H1 (cell line): ENCODE measurements around the gene TDRD12. TPM values are rescaled to one million over a fixed set of nuclear protein-coding genes. Genes with fewer than 3 reads are reported as not detected.

Experiments
- CTCF ChIA-PET: fragments of 300-600 bp; sonication (Branson Sonifier 250); formaldehyde crosslinking; loops from one replicate; lab custom pipeline; 2021; ENCODE audit not compliant: partially characterized antibody; lab: Charles Lee
- POLR2A ChIA-PET: fragments of 300-600 bp; sonication (Branson Sonifier 250); formaldehyde crosslinking; loops from one replicate; lab custom pipeline; 2021; ENCODE audit warnings: inconsistent platforms; ENCODE audit not compliant: partially characterized antibody; lab: Charles Lee
- DNase-seq, 2 experiments: peaks; one replicate each; pipeline versions ENCODE4 v3.0.0 to v3.0.0-alpha.2; 2010 to 2022; ENCODE audit warnings: low spot score in 2 of 2, low read depth in 1 of 2, mixed read lengths in 1 of 2
- FAIRE-seq: peaks from 2 replicates; lab custom pipeline; 2011; peaks lifted over from hg19 to GRCh38; lab: Jason Lieb, UNC
- H2AFZ ChIP-seq: 2 replicates; pipeline ENCODE4 v1.8.1; 2012; ENCODE audit warnings: low read length, inconsistent platforms
- H2AK5ac ChIP-seq: 2 replicates; pipeline ENCODE4 v1.6.1; 2013; ENCODE audit warnings: low read depth, low read length
- H2BK120ac ChIP-seq: replicated peaks from 2 replicates; pipeline ENCODE3; 2013; ENCODE audit warnings: low read depth, low read length, inconsistent platforms
- H2BK12ac ChIP-seq: 2 replicates; pipeline ENCODE4 v1.6.1; 2013; ENCODE audit warnings: low read depth, low read length
- H2BK15ac ChIP-seq: 2 replicates; pipeline ENCODE4 v1.6.1; 2013; ENCODE audit warnings: low read length
- H2BK20ac ChIP-seq: 2 replicates; pipeline ENCODE4 v1.6.1; 2013; ENCODE audit warnings: low read length
- H2BK5ac ChIP-seq: 2 replicates; pipeline ENCODE4 v1.6.1; 2013; ENCODE audit warnings: low read depth, low read length
- H3K14ac ChIP-seq: 2 replicates; pipeline ENCODE4 v1.6.1; 2013; ENCODE audit warnings: inconsistent platforms; ENCODE audit not compliant: insufficient read length
- H3K18ac ChIP-seq: 2 replicates; pipeline ENCODE4 v1.6.1; 2013; ENCODE audit warnings: low read length; ENCODE audit errors: extremely low read depth
- H3K23ac ChIP-seq: 2 replicates; pipeline ENCODE4 v1.6.1; 2013; ENCODE audit warnings: inconsistent platforms; ENCODE audit not compliant: insufficient read length
- H3K23me2 ChIP-seq: 2 replicates; pipeline ENCODE4 v1.6.1; 2013; ENCODE audit warnings: low read depth, low read length
- H3K27ac ChIP-seq: 2 replicates; pipeline ENCODE4 v1.6.1; 2011; ENCODE audit warnings: low read depth, low read length, inconsistent platforms
- H3K27me3 ChIP-seq, 4 experiments: replicated peaks in 1 of 4; 1 replicate in 1 of 4; 2 replicates in 3 of 4; pipeline versions ENCODE4 v1.6.1 to v1.8.1; 2011 to 2013; ENCODE audit warnings: low read length in 3 of 4, mild to moderate bottlenecking in 3 of 4, inconsistent platforms in 2 of 4, mixed read lengths in 2 of 4, moderate library complexity in 1 of 4; ENCODE audit not compliant: control insufficient read depth in 3 of 4, insufficient read depth in 3 of 4; ENCODE audit errors: extremely low read depth in 1 of 4
- H3K36me3 ChIP-seq, 4 experiments: 2 replicates each; pipeline versions ENCODE4 v1.6.1 to v1.8.1; 2011 to 2013; ENCODE audit warnings: mild to moderate bottlenecking in 4 of 4, low read length in 3 of 4, moderate library complexity in 2 of 4, control low read depth in 1 of 4, inconsistent platforms in 1 of 4; ENCODE audit not compliant: insufficient read depth in 4 of 4, control insufficient read depth in 2 of 4
- H3K4ac ChIP-seq: replicated peaks from 2 replicates; pipeline ENCODE3; 2013; ENCODE audit warnings: low read length, low read depth, mixed read lengths, inconsistent platforms; ENCODE audit not compliant: insufficient read length
- H3K4me1 ChIP-seq, 4 experiments: replicated peaks in 1 of 4; 1 replicate in 1 of 4; 2 replicates in 3 of 4; pipeline versions ENCODE4 v1.6.1 to v1.8.1; 2011 to 2013; ENCODE audit warnings: low read length in 3 of 4, inconsistent platforms in 2 of 4, mixed read lengths in 1 of 4; ENCODE audit not compliant: insufficient read depth in 4 of 4, control insufficient read depth in 3 of 4
- H3K4me2 ChIP-seq, 2 experiments: 2 replicates each; pipeline versions ENCODE4 v1.6.1 to v1.8.1; 2011 to 2013; ENCODE audit warnings: low read depth in 2 of 2, low read length in 2 of 2, control low read depth in 1 of 2, inconsistent platforms in 1 of 2, mild to moderate bottlenecking in 1 of 2; ENCODE audit not compliant: insufficient read depth in 1 of 2
- H3K4me3 ChIP-seq, 4 experiments: fragments of 200-600, 300-600 bp in 1 of 4; sonication (generic), shearing (Covaris generic), sonication (Bioruptor Twin) in 1 of 4; 2 replicates each; pipeline versions ENCODE4 v1.5.1 to v1.8.1; 2011 to 2016; ENCODE audit warnings: low read length in 4 of 4, low read depth in 3 of 4, control low read depth in 2 of 4, inconsistent platforms in 2 of 4, mild to moderate bottlenecking in 2 of 4, mixed read lengths in 1 of 4, moderate library complexity in 1 of 4; ENCODE audit not compliant: insufficient read depth in 2 of 4; ENCODE audit errors: extremely low read depth in 1 of 4
- H3K56ac ChIP-seq: replicated peaks from 2 replicates; pipeline ENCODE3; 2013; ENCODE audit warnings: low read depth, mild to moderate bottlenecking, mixed read lengths, low read length, inconsistent platforms; ENCODE audit not compliant: insufficient read length
- H3K79me1 ChIP-seq: 2 replicates; pipeline ENCODE4 v1.6.1; 2013; ENCODE audit warnings: low read depth, low read length, control low read depth
- H3K79me2 ChIP-seq, 2 experiments: 2 replicates each; pipeline versions ENCODE4 v1.6.1 to v1.8.1; 2012 to 2013; ENCODE audit warnings: low read length in 2 of 2, mild to moderate bottlenecking in 2 of 2, inconsistent platforms in 1 of 2; ENCODE audit not compliant: insufficient read depth in 2 of 2, control insufficient read depth in 1 of 2
- H3K9ac ChIP-seq, 4 experiments: replicated peaks in 1 of 4; 1 replicate in 1 of 4; 2 replicates in 3 of 4; pipeline versions ENCODE4 v1.6.1 to v1.8.1; 2011 to 2013; ENCODE audit warnings: low read depth in 3 of 4, low read length in 3 of 4, control low read depth in 2 of 4, mild to moderate bottlenecking in 2 of 4, moderate library complexity in 2 of 4, inconsistent platforms in 1 of 4; ENCODE audit errors: extremely low read depth in 1 of 4
- H3K9me3 ChIP-seq, 2 experiments: 2 replicates each; pipeline versions ENCODE4 v1.6.1 to v1.8.1; 2012 to 2013; ENCODE audit warnings: mild to moderate bottlenecking in 2 of 2, moderate library complexity in 2 of 2, control low read depth in 1 of 2, inconsistent platforms in 1 of 2, low read depth in 1 of 2, low read length in 1 of 2, mixed read lengths in 1 of 2; ENCODE audit not compliant: insufficient read depth in 2 of 2
- H4K20me1 ChIP-seq, 2 experiments: replicated peaks in 1 of 2; 2 replicates each; pipeline versions ENCODE3 to v1.8.1; 2011 to 2013; ENCODE audit warnings: inconsistent platforms in 2 of 2, low read length in 2 of 2, mild to moderate bottlenecking in 1 of 2; ENCODE audit not compliant: insufficient read depth in 2 of 2, control insufficient read depth in 1 of 2
- H4K5ac ChIP-seq: 2 replicates; pipeline ENCODE4 v1.6.1; 2013; ENCODE audit warnings: low read length, low read depth, mixed read lengths, inconsistent platforms; ENCODE audit not compliant: insufficient read length
- H4K8ac ChIP-seq: 2 replicates; pipeline ENCODE4 v1.8.0; 2013; ENCODE audit warnings: mild to moderate bottlenecking, moderate library complexity, low read length, inconsistent platforms; ENCODE audit not compliant: insufficient read depth; ENCODE audit errors: extremely low read depth
- H4K91ac ChIP-seq: replicated peaks from 2 replicates; pipeline ENCODE3; 2013; ENCODE audit warnings: low read length, mixed read lengths, inconsistent platforms; ENCODE audit not compliant: insufficient read length
- CHD1 ChIP-seq: IDR thresholded peaks from 2 replicates; pipeline ENCODE4 v1.6.1; 2012; ENCODE audit warnings: low read depth, low read length, improper control_type of control experiment
- GTF2F1 ChIP-seq: IDR thresholded peaks from 2 replicates; pipeline ENCODE4 v1.6.1; 2012; ENCODE audit warnings: low read depth, low read length, improper control_type of control experiment, borderline replicate concordance
- KDM1A ChIP-seq: fragments of 200-600, 300-600 bp; sonication (generic); IDR thresholded peaks from 2 replicates; pipeline ENCODE4 v1.7.1; 2016; ENCODE audit warnings: mild to moderate bottlenecking, low read length, borderline replicate concordance
- RAD21 ChIP-seq, 2 experiments: IDR thresholded peaks in 1 of 2; conservative IDR thresholded peaks in 1 of 2; 2 replicates each; pipeline ENCODE4 v1.6.1; 2011; ENCODE audit warnings: low read depth in 2 of 2, low read length in 2 of 2, improper control_type of control experiment in 1 of 2, inconsistent platforms in 1 of 2, mild to moderate bottlenecking in 1 of 2, moderate library complexity in 1 of 2
- ZNF274 ChIP-seq: IDR thresholded peaks from 2 replicates; pipeline ENCODE4 v1.7.0; 2012; ENCODE audit warnings: low read length, borderline replicate concordance; ENCODE audit errors: extremely low read depth
- WGBS, 2 experiments: shearing (Covaris generic) in 1 of 2; methylation state at CpG; one replicate each; pipeline versions ENCODE4 v1.1.6 to v1.1.7; 2013 to 2015; ENCODE audit warnings: low lambda C conversion rate in 2 of 2, mixed read lengths in 2 of 2, inconsistent platforms in 1 of 2, low coverage in 1 of 2, missing lambda C conversion rate in 1 of 2; ENCODE audit not compliant: insufficient replicate concordance in 2 of 2, insufficient coverage in 1 of 2, insufficient read length in 1 of 2; ENCODE audit errors: extremely low coverage in 1 of 2, missing lambda C conversion rate in 1 of 2; 5-methylcytosine and 5-hydroxymethylcytosine counted together
- polyA plus RNA-seq, 7 experiments: library from polyadenylated mRNA; depleted of rRNA in 3 of 7; stranded (reverse) in 5 of 7; unstranded in 2 of 7; fragments of >200 nt in 5 of 7; fragments of 200-250 nt in 2 of 7; gene quantifications; 1 replicate in 5 of 7; 2 replicates in 1 of 7; 4 replicates in 1 of 7; pipeline versions ENCODE4 v1.2.1 to v1.2.3, GENCODE V29; 2011 to 2013; ENCODE audit warnings: missing spikeins in 2 of 7, mixed read lengths in 2 of 7
- total RNA-seq: library from RNA; stranded (reverse); fragmentation: NEBNext Ultra II Directional; extraction: Animal tissue kit (Norgen Biotek cat#: 25700); gene quantifications from 2 replicates; pipeline ENCODE4 v1.2.1, GENCODE V29; 2021
- TF ChIP-seq, protein P1 (sequence below): IDR thresholded peaks from 2 replicates; pipeline ENCODE4 v1.6.1; 2011; ENCODE audit warnings: low read length, improper control_type of control experiment

The TDRD12 gene
- total and polyA plus RNA-seq, 2 of the 8 experiments (the other 6 are each of a cell fraction or from before 2014, with no cell fraction given) = 0.39 to 0.88 TPM

DNA sequence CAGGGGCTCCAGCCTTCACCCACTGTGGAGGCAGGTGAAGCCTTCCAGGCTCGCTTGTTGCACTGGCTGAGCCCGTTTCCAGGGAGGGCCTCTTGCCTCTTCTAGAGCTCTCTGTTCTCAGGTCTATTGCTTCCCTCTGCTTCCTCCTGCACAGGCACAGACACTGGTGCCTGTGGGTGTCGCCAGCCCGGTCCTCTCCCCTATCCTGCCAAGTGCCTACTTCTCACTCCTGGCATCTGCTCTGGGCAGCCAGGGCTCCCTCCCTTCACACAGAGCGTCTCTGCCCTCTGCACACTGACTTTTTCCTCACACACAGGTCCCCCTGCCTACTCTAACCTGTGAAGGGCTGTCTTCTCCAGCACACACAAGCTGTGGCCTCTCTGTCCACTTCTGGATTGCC is 89.7 kb downstream of the TDRD12 start:
- H3K4me2 ChIP-seq = no peak overlapping the region
- H2AFZ ChIP-seq = no peak overlapping the region
- no peak for DNase-seq

More for the DNA sequence above, 89.7 kb downstream of the TDRD12 start:
- POLR2A ChIA-PET = interaction anchor here (0.7 kb wide), 1 partner anchor 20 kb away, joined by 4 read pairs; no protein-coding TSS in a partner anchor
- Histone ChIP-seq H4K91ac (no peak overlapping the region), H3K4ac (no peak overlapping the region), H4K5ac (no peak overlapping the region), H3K79me2 (no peaks in the 10 kb centered on the region), H3K36me3 (no peaks in the 10 kb centered on the region), H3K79me1 (no peaks in the 10 kb centered on the region), H2BK20ac (no peak overlapping the region), H3K56ac (no peak overlapping the region), H2AK5ac (no peak overlapping the region), H3K14ac (no peak overlapping the region), H2BK15ac (no peak overlapping the region), H4K20me1 (no peaks in the 10 kb centered on the region), H2BK120ac (no peak overlapping the region), H3K27ac (no peak overlapping the region), H3K27me3 (no peaks in the 10 kb centered on the region), H3K9ac (no peak overlapping the region), H3K18ac (no peak overlapping the region), H3K9me3 (no peaks in the 10 kb centered on the region), H3K4me3 (no peak overlapping the region), H3K23ac (no peak overlapping the region), H3K23me2 (no peaks in the 10 kb centered on the region), H2BK12ac (no peak overlapping the region), H2BK5ac (no peak overlapping the region), H3K4me1 (no peaks in the 10 kb centered on the region), H4K8ac (no peak overlapping the region)
- FAIRE-seq = no peak
- TF ChIP-seq CHD1 (no peak), KDM1A (no peak), GTF2F1 (no peak), RAD21 (IDR thresholded peaks at IDR 0.05 in 1 of 2, conservative IDR thresholded peaks at IDR 0.05 in 1 of 2; ENCODE audit: low read depth in 2 of 2, low read length in 2 of 2) (no peak), ZNF274 (no peak)
- TF ChIP-seq, protein P1, sequence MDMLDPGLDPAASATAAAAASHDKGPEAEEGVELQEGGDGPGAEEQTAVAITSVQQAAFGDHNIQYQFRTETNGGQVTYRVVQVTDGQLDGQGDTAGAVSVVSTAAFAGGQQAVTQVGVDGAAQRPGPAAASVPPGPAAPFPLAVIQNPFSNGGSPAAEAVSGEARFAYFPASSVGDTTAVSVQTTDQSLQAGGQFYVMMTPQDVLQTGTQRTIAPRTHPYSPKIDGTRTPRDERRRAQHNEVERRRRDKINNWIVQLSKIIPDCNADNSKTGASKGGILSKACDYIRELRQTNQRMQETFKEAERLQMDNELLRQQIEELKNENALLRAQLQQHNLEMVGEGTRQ = no peak
- CTCF ChIA-PET = no interaction called here
- 86% methylated on average over 5 of the region's 5 CpGs; no CpG with 5 or more reads in 1 of the 2 experiments for WGBS, 2 experiments
